VCaP (cell line): ENCODE results near the gene ZYX.

Experiments used
- H3K27ac ChIP-seq: fragments of 450-650 bp; 2 replicates; pipeline ENCODE4 v1.5.1; 2017
- CTCF ChIP-seq: fragments of 450-650 bp; conservative IDR thresholded peaks from 2 replicates; pipeline ENCODE4 v1.5.1; 2017; ENCODE audit warnings: mild to moderate bottlenecking, moderate library complexity

ZYX gene

GRCh38 chr7:143405173-143406001, 24.2 kb downstream of the ZYX start:
- no peak overlapping the region for H3K27ac ChIP-seq
- TF ChIP-seq CTCF = no peak

DNA sequence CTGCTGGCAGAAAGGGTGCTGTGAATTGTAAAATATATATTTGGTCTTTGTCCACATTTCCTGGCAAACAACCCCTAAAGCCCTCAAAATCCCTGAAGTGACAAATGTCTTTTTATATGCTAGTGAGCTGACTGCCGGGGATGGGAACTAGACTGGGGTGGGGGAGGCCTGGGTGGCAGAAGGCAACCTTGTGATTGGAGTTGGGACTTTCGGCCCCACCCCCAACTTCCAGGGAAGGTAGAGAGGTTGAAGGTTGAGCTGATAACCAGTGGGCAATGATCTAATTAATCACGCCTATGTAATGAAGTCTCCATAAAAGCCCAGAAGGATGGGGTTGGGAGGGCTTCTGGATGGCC, 24.8 kb downstream of the ZYX start:
- TF ChIP-seq CTCF = no peak
- no peak overlapping the region for H3K27ac ChIP-seq

DNA sequence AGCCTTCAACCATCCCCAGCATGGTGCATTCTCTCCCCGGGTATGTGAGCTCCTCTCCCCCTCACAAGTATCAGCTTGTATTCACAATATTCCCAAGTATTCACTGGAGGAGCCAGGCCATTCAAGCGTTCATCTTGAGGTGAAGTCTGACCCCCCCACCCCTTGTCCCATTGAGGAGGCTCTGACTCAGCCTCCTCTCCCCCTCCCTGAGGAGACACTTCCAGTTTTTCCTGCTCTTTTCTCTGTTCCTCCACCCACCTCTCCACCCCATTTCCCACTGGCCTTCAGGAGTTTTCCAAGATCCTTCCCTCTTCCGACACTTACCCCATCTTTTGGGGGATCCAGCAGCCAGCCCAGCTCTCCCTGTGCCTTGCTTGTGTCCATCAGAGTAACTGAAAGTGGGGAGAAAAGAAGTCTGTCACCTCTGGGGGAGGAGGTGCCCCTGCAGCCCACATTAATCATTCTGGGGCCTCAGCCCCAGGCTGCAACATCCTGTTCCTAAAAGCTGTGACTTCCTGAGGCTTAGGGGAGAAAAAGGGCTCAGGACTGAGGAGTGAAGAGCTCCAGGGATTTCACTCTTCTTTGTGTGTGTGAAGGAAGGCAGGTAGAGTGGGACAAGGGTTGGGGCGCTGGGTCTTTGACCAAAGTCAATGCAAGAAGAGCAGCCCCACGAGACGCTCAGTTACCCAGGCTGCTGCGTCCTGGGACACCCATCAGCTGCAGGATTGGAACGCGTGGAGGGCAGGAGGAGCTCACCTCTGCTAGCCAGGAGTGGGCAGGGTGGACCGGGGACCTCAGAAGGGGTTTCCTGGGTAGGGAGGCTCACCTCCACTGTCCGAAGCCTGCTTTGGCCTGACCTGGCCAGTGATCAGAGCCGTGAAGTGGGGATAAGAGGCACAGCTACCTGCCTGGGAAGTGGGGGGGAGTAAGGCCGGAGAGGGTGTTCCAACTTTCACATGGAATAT, 26.4 kb downstream of the ZYX start:
- no peak for TF ChIP-seq CTCF
- H3K27ac ChIP-seq = peak overlapping the region; percentile 64; the same call in 1 of the 2 replicates

DNA sequence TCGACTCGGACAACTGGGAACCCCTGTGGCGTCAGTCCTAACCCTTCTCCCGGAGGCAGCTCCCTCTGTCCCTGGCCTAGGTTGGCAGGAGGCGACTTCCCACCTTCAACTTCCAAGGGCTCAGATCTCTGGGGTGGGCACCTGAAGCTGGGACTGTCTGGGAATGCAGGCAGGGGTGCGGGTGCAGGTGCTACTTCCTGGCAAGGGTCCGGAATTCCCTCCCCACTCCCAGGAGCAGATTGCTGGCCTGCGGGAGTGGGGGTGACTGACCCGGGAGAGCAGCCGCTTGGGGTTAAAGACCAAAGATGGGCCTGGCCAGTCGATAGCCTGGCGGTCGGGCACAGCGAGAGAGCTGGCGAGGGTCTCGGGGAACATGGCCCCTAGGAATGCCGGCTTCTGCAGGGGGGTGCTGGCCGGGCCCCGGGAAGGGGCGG, 27.1 kb downstream of the ZYX start:
- H3K27ac ChIP-seq = peak overlapping the region; percentile 64; the same call in 1 of the 2 replicates
- no peak for TF ChIP-seq CTCF

DNA sequence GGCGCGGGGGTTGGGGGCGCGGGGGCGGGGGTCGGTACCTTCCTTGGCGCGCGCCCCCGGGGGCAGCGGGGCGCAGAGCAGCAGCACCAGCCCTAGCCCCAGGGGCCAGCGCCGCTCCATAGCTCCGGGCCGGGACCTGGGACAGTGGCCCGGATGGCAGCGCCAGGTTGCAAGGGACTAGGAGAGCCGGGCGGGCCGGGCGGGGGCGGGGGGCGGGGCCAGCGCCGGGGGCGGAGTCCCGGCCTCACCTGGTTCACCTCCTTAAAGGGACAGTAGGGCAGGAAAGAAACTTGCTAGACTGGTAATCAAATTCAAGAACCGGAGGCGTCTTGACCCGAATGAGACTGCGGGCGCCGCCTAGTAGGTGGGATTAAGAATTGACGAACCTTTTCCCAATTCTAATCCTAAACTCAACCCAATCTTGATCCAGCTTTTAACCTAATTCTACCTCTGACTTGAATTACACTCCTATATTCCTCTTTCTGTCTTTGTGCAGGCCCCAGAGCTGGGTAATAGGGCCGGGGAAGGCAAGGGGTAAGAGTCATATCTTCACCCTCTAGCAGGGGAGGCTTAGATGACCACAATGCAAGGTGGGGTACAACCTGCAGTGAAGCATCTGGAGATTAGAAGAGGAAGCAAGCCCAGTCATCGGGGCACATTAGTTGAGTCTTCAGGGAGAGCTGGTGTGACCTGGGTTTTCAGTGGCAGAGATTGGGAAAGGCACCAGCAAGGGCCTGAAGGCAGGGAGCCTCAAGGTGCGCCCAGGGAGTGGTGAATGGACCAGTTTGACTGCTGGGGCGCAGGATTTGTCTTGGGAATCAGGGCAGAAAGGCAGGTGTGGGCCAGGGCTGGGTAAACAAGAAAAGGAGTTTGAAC, 27.8 kb downstream of the ZYX start, which contains the start of gene EPHA1:
Gene EPHA1, minus strand, starts transcription at position 171 of the 876 bp plus-strand sequence. Its CDS starts 51 bp downstream, at position 120.
- TF ChIP-seq CTCF = peak; percentile 78
- peak within 1 kb of the TSS; percentile 64; the same call in 1 of the 2 replicates for H3K27ac ChIP-seq

DNA sequence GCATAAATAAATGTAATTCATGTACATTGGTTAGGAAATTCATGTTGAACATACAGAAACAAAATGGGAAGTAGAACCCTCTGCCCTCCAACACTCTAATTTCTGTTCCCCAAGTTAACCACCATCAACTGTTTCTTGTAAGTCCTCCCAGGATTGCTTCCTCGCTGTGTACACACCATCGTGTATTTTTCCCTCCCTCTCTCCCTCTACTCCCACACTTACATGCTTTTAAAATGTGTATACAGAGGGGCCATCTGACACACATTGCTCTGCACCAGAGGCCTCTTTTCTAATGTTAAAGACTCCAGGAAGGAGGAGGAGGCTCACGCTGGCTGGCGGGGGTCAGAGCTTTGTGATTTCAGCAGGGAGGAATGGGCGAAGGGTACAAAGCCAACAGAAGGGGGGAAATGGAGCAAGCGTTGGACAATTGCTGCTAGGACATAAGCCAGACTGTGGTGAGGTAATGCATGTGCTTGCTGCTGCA, 29.4 kb downstream of the ZYX start:
- TF ChIP-seq CTCF = no peak
- no peak overlapping the region for H3K27ac ChIP-seq
